Gastrocnemius medialis (tissue), 4 donors: ENCODE measurements around the gene LRR1. TPM values are rescaled to one million over a fixed set of nuclear protein-coding genes. Genes with fewer than 3 reads are reported as not detected.

Experiments
- ATAC-seq, 2 donors: fragments of 150-250 bp; one replicate each; pipeline ENCODE4 v1.9.1; 2016
- DNase-seq, 2 donors: peaks; one replicate each; pipeline ENCODE4 v3.0.0-alpha.2; 2019
- H3K27ac ChIP-seq, 4 donors: fragments of 200-600 bp; sonication (generic); 1 replicate in 1 of 4; 2 replicates in 3 of 4; pipeline ENCODE4 v1.5.1; 2016 to 2018; ENCODE audit warnings: mild to moderate bottlenecking in 2 of 4, moderate library complexity in 1 of 4
- H3K27me3 ChIP-seq, 3 donors: fragments of 200-600 bp; sonication (generic) in 2 of 3; 1 replicate in 1 of 3; 2 replicates in 2 of 3; pipeline versions ENCODE4 v1.5.1 to v1.6.0; 2016 to 2019; ENCODE audit warnings: mild to moderate bottlenecking in 1 of 3, moderate library complexity in 1 of 3
- H3K36me3 ChIP-seq, 2 donors: fragments of 200-600 bp; sonication (generic) in 1 of 2; one replicate each; pipeline ENCODE4 v1.5.1; 2017 to 2018
- H3K4me1 ChIP-seq, 2 donors: fragments of 200-600 bp; sonication (generic) in 1 of 2; one replicate each; pipeline ENCODE4 v1.5.1; 2016 to 2017; ENCODE audit warnings: mild to moderate bottlenecking in 2 of 2
- H3K4me3 ChIP-seq, 4 donors: fragments of 200-600 bp; sonication (generic) in 3 of 4; 1 replicate in 1 of 4; 2 replicates in 3 of 4; pipeline ENCODE4 v1.5.1; 2016 to 2019; ENCODE audit warnings: mild to moderate bottlenecking in 2 of 4
- H3K9me3 ChIP-seq, 3 donors: fragments of 200-600 bp; sonication (generic) in 2 of 3; 1 replicate in 1 of 3; 2 replicates in 2 of 3; pipeline ENCODE4 v1.5.1; 2016 to 2019
- CTCF ChIP-seq, 5 experiments: fragments of 450-650 bp in 3 of 5; fragments of 200-600 bp in 2 of 5; sonication (generic) in 2 of 5; IDR thresholded peaks in 4 of 5; conservative IDR thresholded peaks in 1 of 5; 1 replicate in 4 of 5; 2 replicates in 1 of 5; pipeline ENCODE4 v1.5.1; 2016 to 2019; ENCODE audit warnings: antibody characterized with exemption in 5 of 5, mild to moderate bottlenecking in 3 of 5, moderate library complexity in 3 of 5
- POLR2A ChIP-seq, 2 donors: fragments of 450-650 bp; IDR thresholded peaks; one replicate each; pipeline ENCODE4 v1.6.1; 2017; ENCODE audit warnings: antibody characterized with exemption in 2 of 2, mild to moderate bottlenecking in 2 of 2, moderate library complexity in 2 of 2
- in situ Hi-C, 4 donors: fragments of 200-750 bp; cut with MboI; loops; one replicate each; pipeline versions ENCODE4 v1.15.0 to v1.8.0; 2017; ENCODE audit warnings: low sequenced_read_pairs in 4 of 4
- intact Hi-C: fragments of 100-400 bp; cut with DNase I; formaldehyde crosslinking; loops from one replicate; pipeline ENCODE4 v1.15.1; 2023; ENCODE audit warnings: low total_unique reads
- total RNA-seq, 4 donors: library from RNA; depleted of rRNA; stranded (reverse); fragments of >200 nt; gene quantifications; one replicate each; pipeline versions ENCODE4 v1.1.0 to v1.2.3, GENCODE V29; 2016

Gene LRR1
- total RNA-seq, 4 donors from 2014 or later, result 1.3 to 5.8 (median 3.7) TPM

DNA sequence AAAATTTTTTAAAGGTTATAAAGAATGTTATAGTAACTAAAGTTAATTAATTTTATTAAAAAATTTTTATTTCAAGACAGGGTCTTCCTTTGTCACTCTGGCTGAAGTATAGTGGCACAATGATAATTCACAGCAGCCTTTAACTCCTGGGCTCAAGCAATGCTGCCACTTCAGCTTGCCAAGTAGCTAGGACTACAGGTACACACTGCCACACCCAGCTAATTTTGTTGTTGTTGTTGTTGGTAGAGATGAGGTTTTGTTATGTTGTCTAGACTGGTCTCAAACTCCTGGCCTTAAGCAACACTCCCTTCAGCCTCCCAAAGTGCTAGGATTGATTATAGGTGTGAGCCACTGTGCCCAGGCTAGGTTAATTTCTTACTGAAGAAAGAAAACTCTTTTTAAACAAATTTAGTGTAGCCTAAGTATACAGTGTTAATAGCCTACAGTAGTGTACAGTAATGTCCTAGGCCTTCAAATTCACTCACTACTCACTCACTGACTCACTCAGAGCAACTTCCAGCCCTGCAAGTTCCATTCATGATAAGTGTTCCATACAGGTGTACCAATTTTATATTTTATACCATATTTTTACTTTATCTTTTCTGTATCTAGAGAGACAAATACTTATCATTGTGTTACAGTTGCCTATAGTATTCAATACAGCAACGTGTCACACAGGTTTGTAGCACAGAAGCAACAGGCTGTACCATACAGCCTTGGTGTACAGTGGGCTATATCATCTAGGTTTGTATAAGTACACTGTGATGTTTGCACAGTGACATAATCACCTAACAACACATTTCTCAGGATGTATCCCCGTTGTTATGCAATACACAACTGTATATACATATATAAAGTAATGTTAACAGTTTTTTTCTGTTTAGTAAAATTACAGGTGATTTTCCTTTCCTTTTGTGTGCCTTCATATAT lies 61.1 kb downstream of the LRR1 start:
- no peaks in the 10 kb centered on the region for H3K36me3 ChIP-seq
- peaks cover 0 to 5% of the 10 kb centered on the region in 2 donors for H3K4me1 ChIP-seq
- DNase-seq (no peak), ATAC-seq (no peak)
- H3K4me3 ChIP-seq, result no peak overlapping the region
- H3K27me3 ChIP-seq, result no peaks in the 10 kb centered on the region
- in situ Hi-C loops (no loop called here), intact Hi-C loops (no loop called here)
- no peak overlapping the region for H3K27ac ChIP-seq
- H3K9me3 ChIP-seq, result no peaks in the 10 kb centered on the region
- TF ChIP-seq CTCF (IDR thresholded peaks at IDR 0.05 in 4 of 5, conservative IDR thresholded peaks at IDR 0.05 in 1 of 5) (no peak), POLR2A (IDR thresholded peaks at IDR 0.05) (no peak)

Other genes starting within 250 kb of the LRR1 start
- gene RPS29, start 12.6 kb upstream of the LRR1 start, total RNA-seq, result over 10,000 TPM in 1 of 4 donors, 1,000 to 10,000 TPM in 3; 6,799 to 10,395 (median 8,793) TPM
- 100 to 1,000 TPM; 156 to 226 (median 203) TPM for gene RPL36AL, start 21.7 kb downstream of the LRR1 start, total RNA-seq
- gene MGAT2, start 21.9 kb downstream of the LRR1 start, total RNA-seq, result 10 to 100 TPM in 2 of 4 donors, 1 to 10 TPM in 2; 7.2 to 11.5 (median 9.6) TPM
- 1 to 10 TPM; 5.6 to 8.4 (median 6.9) TPM for gene DNAAF2, start 36.3 kb downstream of the LRR1 start, total RNA-seq
- 1 to 10 TPM in 2 of 4 donors, not detected in 2; 1.5 to 3.6 TPM for gene POLE2, start 89.3 kb downstream of the LRR1 start, total RNA-seq
- 1 to 10 TPM; 4.1 to 7.2 (median 4.7) TPM for gene KLHDC1, start 94.2 kb downstream of the LRR1 start, total RNA-seq
- gene KLHDC2, start 169.2 kb downstream of the LRR1 start, total RNA-seq, result 10 to 100 TPM; 73.9 to 96.5 (median 82.3) TPM